Measurements from ENCODE around the gene FNDC3B. TPM values are rescaled to one million over a fixed set of nuclear protein-coding genes. Genes with fewer than 3 reads are reported as not detected.

Gene FNDC3B
- total RNA-seq, 1 experiment from 2014 or later = 173 TPM

DNA sequence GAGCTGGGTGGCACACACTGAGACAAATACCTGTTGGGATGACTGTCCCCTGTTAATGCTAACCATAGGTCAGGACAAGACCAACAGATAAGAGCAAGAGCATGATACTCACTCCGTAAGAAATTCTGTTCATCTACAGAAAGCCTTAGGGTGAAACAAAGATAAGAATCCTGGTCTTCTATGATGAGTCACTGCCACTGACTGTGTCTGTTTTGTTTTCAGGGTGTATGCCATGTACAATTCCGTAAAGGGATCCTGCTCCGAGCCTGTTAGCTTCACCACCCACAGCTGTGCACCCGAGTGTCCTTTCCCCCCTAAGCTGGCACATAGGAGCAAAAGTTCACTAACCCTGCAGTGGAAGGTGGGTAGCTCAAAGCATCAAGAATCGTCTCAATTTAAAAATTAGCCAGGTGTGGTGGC, 267.8 kb downstream of the FNDC3B start:
- H3K36me3 ChIP-seq (ENCODE audit: control insufficient read depth, insufficient read depth, low read length) = peaks cover 51% of the 10 kb centered on the region
- DNase-seq (ENCODE audit: low read depth, low spot score) = no peak
- no peaks in the 10 kb centered on the region for H3K4me1 ChIP-seq (ENCODE audit: control insufficient read depth, insufficient read depth, low read length)
- H3K27me3 ChIP-seq (ENCODE audit: control insufficient read depth, insufficient read depth, low read length) = no peaks in the 10 kb centered on the region
- no peak overlapping the region for H3K27ac ChIP-seq (ENCODE audit: low read length)
- in situ Hi-C loops (cut with HindIII; ENCODE audit: low pct_unique_long_range_greater_than_20kb, low sequenced_read_pairs) = no loop called here
- CTCF ChIA-PET = no interaction called here
- intact Hi-C loops (cut with micrococcal nuclease; ENCODE audit: unreplicated experiment) = no loop called here
- no peak for TF ChIP-seq POLR2AphosphoS5 (IDR thresholded peaks at IDR 0.05; ENCODE audit: low read depth, low read length)
- TF ChIP-seq SIN3A (IDR thresholded peaks at IDR 0.05; ENCODE audit: borderline replicate concordance, insufficient read depth, low read depth, low read length) = no peak
- TF ChIP-seq, protein P1, sequence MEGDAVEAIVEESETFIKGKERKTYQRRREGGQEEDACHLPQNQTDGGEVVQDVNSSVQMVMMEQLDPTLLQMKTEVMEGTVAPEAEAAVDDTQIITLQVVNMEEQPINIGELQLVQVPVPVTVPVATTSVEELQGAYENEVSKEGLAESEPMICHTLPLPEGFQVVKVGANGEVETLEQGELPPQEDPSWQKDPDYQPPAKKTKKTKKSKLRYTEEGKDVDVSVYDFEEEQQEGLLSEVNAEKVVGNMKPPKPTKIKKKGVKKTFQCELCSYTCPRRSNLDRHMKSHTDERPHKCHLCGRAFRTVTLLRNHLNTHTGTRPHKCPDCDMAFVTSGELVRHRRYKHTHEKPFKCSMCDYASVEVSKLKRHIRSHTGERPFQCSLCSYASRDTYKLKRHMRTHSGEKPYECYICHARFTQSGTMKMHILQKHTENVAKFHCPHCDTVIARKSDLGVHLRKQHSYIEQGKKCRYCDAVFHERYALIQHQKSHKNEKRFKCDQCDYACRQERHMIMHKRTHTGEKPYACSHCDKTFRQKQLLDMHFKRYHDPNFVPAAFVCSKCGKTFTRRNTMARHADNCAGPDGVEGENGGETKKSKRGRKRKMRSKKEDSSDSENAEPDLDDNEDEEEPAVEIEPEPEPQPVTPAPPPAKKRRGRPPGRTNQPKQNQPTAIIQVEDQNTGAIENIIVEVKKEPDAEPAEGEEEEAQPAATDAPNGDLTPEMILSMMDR (IDR thresholded peaks at IDR 0.05) = no peak
- no peak for TF ChIP-seq TCF7L2 (IDR thresholded peaks at IDR 0.05; ENCODE audit: low read depth, low read length)
- TF ChIP-seq, protein P2, sequence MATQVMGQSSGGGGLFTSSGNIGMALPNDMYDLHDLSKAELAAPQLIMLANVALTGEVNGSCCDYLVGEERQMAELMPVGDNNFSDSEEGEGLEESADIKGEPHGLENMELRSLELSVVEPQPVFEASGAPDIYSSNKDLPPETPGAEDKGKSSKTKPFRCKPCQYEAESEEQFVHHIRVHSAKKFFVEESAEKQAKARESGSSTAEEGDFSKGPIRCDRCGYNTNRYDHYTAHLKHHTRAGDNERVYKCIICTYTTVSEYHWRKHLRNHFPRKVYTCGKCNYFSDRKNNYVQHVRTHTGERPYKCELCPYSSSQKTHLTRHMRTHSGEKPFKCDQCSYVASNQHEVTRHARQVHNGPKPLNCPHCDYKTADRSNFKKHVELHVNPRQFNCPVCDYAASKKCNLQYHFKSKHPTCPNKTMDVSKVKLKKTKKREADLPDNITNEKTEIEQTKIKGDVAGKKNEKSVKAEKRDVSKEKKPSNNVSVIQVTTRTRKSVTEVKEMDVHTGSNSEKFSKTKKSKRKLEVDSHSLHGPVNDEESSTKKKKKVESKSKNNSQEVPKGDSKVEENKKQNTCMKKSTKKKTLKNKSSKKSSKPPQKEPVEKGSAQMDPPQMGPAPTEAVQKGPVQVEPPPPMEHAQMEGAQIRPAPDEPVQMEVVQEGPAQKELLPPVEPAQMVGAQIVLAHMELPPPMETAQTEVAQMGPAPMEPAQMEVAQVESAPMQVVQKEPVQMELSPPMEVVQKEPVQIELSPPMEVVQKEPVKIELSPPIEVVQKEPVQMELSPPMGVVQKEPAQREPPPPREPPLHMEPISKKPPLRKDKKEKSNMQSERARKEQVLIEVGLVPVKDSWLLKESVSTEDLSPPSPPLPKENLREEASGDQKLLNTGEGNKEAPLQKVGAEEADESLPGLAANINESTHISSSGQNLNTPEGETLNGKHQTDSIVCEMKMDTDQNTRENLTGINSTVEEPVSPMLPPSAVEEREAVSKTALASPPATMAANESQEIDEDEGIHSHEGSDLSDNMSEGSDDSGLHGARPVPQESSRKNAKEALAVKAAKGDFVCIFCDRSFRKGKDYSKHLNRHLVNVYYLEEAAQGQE (IDR thresholded peaks at IDR 0.05; ENCODE audit: insufficient read depth in 1 of 2, low read depth in 2 of 2, low read length in 1 of 2) = no peak
- POLR2A ChIA-PET = no interaction called here
- H3K4me3 ChIP-seq (ENCODE audit: low read depth in 2 of 2, low read length in 2 of 2) = no peak overlapping the region
- ATAC-seq = no peak
- H3K9me3 ChIP-seq (ENCODE audit: control insufficient read depth, insufficient read depth, low read depth, low read length) = no peaks in the 10 kb centered on the region
- BruUV-seq (replicated peaks) = no TSS peak

DNA sequence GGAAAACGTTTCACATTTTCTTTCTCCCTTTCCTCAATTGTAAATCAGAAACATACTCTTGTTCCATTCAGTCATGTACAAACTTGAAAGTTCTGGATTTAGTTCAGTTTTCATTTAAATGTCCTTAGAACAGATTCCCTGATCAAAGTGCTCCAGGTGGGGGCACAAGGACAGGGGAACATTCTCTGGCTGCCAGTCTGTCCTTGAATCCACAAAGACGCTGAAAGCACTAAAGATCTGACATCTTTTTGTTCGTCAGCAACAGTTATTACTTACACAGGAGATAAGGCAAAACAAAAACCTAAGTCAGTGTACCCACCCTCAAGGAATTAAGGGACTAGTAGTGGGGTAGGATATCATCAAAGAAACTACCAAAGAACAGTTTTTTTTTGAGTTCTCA, 269.7 kb downstream of the FNDC3B start:
- ATAC-seq (no peak), DNase-seq (ENCODE audit: low read depth, low spot score) (no peak)
- no peaks in the 10 kb centered on the region for H3K27me3 ChIP-seq (ENCODE audit: control insufficient read depth, insufficient read depth, low read length)
- no TSS peak for BruUV-seq (replicated peaks)
- TF ChIP-seq SIN3A (IDR thresholded peaks at IDR 0.05; ENCODE audit: borderline replicate concordance, insufficient read depth, low read depth, low read length) (no peak), TCF7L2 (IDR thresholded peaks at IDR 0.05; ENCODE audit: low read depth, low read length) (no peak), POLR2AphosphoS5 (IDR thresholded peaks at IDR 0.05; ENCODE audit: low read depth, low read length) (no peak)
- TF ChIP-seq, protein P2 (IDR thresholded peaks at IDR 0.05; ENCODE audit: insufficient read depth in 1 of 2, low read depth in 2 of 2, low read length in 1 of 2) = no peak
- TF ChIP-seq, protein P1 (IDR thresholded peaks at IDR 0.05) = no peak
- in situ Hi-C loops (cut with HindIII; ENCODE audit: low pct_unique_long_range_greater_than_20kb, low sequenced_read_pairs) (no loop called here), intact Hi-C loops (cut with micrococcal nuclease; ENCODE audit: unreplicated experiment) (no loop called here)
- ChIA-PET CTCF (no interaction called here), POLR2A (no interaction called here)
- no peak overlapping the region for H3K27ac ChIP-seq (ENCODE audit: low read length)
- H3K4me1 ChIP-seq (ENCODE audit: control insufficient read depth, insufficient read depth, low read length) = no peaks in the 10 kb centered on the region
- H3K36me3 ChIP-seq (ENCODE audit: control insufficient read depth, insufficient read depth, low read length) = peaks cover 58% of the 10 kb centered on the region
- H3K4me3 ChIP-seq (ENCODE audit: low read depth in 2 of 2, low read length in 2 of 2) = no peak overlapping the region
- no peaks in the 10 kb centered on the region for H3K9me3 ChIP-seq (ENCODE audit: control insufficient read depth, insufficient read depth, low read depth, low read length)
